Measurements from ENCODE around the gene EHMT1. TPM values are rescaled to one million over a fixed set of nuclear protein-coding genes. Genes with fewer than 3 reads are reported as not detected.

EHMT1 gene
- total RNA-seq, 4 donors from 2014 or later, result 77.2 to 300 (median 161) TPM

- no peaks in the 10 kb centered on the region for H3K27me3 ChIP-seq
- no peak for DNase-seq
- no peaks in the 10 kb centered on the region for H3K9me3 ChIP-seq
- H3K27ac ChIP-seq, result no peak overlapping the region
- H3K4me3 ChIP-seq, result no peak overlapping the region
- peaks cover 0 to 9% (median 3%) of the 10 kb centered on the region in 4 donors for H3K4me1 ChIP-seq
- H3K36me3 ChIP-seq, result peaks cover 0 to 45% (median 0%) of the 10 kb centered on the region in 3 donors
- TF ChIP-seq POLR2A (IDR thresholded peaks at IDR 0.05), result no peak
- TF ChIP-seq CTCF (IDR thresholded peaks at IDR 0.05), result no peak
Observed at GRCh38 chr9:137726764-137727163, 108.0 kb downstream of the EHMT1 start.

DNA sequence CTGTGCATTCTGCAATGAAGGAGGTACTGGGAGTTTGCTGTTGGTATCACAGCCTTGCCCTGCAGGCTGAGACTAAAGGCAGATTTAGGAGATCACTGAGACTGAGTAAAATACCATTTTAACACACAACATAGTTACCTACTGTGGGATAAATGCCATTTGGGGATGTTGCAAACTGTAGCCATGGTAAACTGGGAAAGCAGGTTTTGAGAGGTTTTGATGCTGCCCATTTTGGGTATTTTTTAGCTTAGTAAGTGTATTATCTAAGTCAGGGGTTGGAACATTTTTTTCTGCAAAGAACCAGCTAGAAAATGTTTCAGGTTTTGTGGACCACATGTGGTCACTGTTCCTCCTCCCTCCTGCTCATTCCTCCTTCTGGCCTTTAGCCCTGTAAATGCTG, 108.9 kb downstream of the EHMT1 start:
- Histone ChIP-seq H3K4me3 (no peak overlapping the region), H3K9me3 (no peaks in the 10 kb centered on the region), H3K27me3 (no peaks in the 10 kb centered on the region), H3K36me3 (peaks cover 0 to 55% (median 0%) of the 10 kb centered on the region in 3 donors), H3K27ac (no peak overlapping the region), H3K4me1 (peaks cover 0 to 9% (median 3%) of the 10 kb centered on the region in 4 donors)
- TF ChIP-seq CTCF (IDR thresholded peaks at IDR 0.05) (no peak), POLR2A (IDR thresholded peaks at IDR 0.05) (no peak)
- no peak for DNase-seq

DNA sequence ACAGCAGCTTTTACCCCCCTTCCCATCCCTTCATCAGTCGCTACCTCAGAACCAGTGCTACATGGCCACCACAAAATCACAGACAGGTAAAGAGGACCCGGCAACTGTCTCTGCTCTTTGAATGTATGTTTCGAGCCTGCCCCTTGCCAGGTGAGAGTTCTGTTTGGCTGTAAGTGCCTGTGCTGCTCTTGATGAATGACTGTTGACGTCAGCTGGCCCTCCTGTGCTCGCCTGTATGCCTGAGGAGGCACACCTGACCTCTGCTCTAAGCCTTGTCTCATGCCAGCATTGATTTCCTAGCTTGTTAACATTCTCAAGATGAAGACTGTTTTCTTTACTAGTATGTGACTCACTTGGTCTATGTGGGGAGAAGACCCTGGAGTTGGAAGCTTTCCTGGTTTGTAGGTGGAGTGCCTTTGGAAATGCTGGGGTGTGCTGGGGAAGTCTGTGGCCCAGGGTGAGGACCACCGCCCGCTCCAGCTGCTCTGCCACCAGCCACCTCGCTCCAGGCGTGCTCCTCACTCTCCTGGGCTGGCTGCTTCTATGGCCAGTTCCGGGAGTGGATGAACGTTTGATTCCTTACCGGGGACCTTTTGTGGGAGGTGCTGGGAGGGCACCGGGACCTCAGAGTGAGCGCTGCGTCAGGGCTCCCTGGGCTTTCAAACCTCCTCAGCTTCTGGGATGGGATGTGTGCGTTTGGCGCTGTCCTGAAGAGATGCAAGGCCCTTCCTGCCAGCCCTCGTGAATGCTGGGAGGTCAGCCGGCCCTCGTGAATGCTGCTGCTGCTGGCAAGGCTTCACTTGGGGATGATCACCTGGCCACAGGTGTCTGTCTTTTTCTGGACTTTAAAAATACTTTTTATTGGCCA, 109.9 kb downstream of the EHMT1 start:
- TF ChIP-seq POLR2A (IDR thresholded peaks at IDR 0.05), result no peak
- no peak for TF ChIP-seq CTCF (IDR thresholded peaks at IDR 0.05)
- H3K4me1 ChIP-seq, result peaks cover 0 to 9% (median 1%) of the 10 kb centered on the region in 4 donors
- H3K36me3 ChIP-seq, result peaks cover 0 to 64% (median 0%) of the 10 kb centered on the region in 3 donors
- no peaks in the 10 kb centered on the region for H3K9me3 ChIP-seq
- DNase-seq, result no peak
- no peak overlapping the region for H3K27ac ChIP-seq
- H3K4me3 ChIP-seq, result no peak overlapping the region
- H3K27me3 ChIP-seq, result no peaks in the 10 kb centered on the region

DNA sequence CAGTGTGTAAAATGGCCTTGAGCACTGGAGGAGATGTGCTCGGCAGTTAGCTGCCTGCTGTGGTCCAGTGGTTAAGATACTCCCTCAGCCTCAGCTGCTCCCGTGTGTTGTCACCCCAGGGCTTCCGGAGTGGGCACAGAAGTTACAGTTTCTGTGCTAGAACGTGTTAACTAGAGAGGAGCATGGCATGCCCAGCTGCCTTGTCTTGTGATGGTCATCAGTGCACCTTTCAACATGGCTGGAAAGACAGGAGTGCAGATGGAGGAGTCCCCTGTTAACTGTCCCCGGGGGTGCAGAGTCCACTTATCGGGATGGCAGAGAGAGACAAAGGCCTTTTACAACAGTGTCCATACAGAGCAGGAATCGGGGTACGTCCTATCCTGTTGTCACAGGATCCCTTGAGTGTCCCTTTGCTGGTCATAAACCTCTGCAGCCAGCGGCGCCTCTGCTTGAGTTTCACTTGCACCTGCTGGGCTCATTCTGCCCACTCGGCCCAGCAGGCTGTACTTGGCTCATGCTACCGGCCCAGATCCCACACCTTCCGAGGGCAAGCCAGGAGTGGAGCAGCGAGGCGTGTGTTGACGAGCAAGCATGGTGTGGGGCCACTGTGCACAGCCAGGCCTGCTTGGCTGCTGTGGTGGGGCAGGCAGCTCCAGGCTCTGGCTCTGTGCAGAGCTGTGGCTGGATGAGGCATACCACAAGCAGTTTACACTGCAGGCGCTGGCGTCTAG, 112.6 kb downstream of the EHMT1 start:
- no peak for DNase-seq
- H3K4me3 ChIP-seq, result no peak overlapping the region
- H3K36me3 ChIP-seq, result peaks cover 0 to 82% (median 0%) of the 10 kb centered on the region in 3 donors
- H3K4me1 ChIP-seq, result no peaks in the 10 kb centered on the region
- no peak for TF ChIP-seq POLR2A (IDR thresholded peaks at IDR 0.05)
- TF ChIP-seq CTCF (IDR thresholded peaks at IDR 0.05), result no peak
- no peak overlapping the region for H3K27ac ChIP-seq
- no peaks in the 10 kb centered on the region for H3K9me3 ChIP-seq
- H3K27me3 ChIP-seq, result no peaks in the 10 kb centered on the region

GRCh38 chr9:137731947-137732813, 113.4 kb downstream of the EHMT1 start:
- Histone ChIP-seq H3K27me3 (no peaks in the 10 kb centered on the region), H3K4me3 (no peak overlapping the region), H3K36me3 (peaks cover 0 to 76% (median 0%) of the 10 kb centered on the region in 3 donors), H3K4me1 (no peaks in the 10 kb centered on the region), H3K9me3 (no peaks in the 10 kb centered on the region), H3K27ac (no peak overlapping the region)
- TF ChIP-seq CTCF (IDR thresholded peaks at IDR 0.05), result no peak
- no peak for TF ChIP-seq POLR2A (IDR thresholded peaks at IDR 0.05)
- no peak for DNase-seq

Measured in Peyer's patch (tissue), 4 donors.